ENCODE data around the gene POLR1G.
"Not testable (repeated sequence)": the region's sequence is repeated elsewhere in the genome, so short reads cannot be mapped to it uniquely, and the experiment has no call there.

The POLR1G gene

DNA sequence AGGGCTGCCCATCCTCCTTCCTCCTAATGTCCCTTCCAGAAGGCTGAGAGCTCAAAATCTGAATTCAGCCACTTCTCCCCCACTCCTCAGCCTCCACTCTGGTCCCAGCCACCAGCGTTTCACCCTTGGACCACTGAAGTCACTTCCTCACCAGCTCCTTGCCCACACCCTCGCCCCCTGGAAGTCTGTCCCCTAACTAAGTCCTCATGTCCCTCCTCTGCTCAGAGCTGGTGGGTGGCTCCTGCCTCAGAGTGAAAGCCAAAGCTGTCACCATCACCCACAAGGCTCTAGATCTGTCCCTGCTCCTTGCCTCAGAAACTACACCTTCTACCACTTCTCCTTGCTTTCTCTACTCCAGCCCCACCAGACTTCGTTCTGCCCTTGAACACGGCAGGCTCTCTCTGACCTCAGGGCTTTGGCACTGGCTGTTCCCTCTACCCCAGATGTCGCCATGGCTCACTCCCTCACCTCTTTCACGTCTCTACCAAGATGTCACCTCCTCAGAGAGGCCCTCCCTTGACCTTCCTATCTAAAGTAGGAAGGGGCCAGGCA lies 15.6 kb downstream of the POLR1G start:
- no peak for DNase-seq (ENCODE audit: low read depth in 2 of 2)

DNA sequence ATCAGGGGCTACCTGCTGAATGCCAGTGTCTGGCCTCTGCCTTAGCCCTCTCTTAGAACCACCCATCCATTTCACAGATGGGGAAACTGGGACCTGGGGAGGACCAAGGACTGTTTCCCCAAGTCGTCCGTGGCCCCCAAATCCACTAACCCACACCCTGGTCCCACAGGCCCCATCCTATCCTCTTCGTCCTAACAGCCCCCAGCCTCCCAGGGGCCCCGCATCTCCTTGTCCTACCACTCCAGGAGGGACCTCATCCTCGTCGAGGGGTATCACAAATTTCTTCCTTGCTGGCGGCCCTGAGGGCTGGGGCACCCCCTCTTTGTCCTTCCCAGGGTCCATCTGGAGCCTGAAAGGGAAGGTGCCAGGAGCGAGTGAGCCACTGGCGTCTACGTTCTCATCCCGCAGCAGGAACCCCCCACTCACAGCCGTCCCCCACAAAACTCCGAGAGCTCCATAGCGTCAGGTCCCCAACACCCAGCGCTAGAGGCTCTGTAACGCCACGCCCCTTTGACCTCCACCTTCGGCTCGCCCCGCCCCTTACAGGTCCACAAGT lies 16.7 kb downstream of the POLR1G start:
- peak in 1 of 2 donors; percentile 77 for DNase-seq (ENCODE audit: low read depth in 2 of 2)

DNA sequence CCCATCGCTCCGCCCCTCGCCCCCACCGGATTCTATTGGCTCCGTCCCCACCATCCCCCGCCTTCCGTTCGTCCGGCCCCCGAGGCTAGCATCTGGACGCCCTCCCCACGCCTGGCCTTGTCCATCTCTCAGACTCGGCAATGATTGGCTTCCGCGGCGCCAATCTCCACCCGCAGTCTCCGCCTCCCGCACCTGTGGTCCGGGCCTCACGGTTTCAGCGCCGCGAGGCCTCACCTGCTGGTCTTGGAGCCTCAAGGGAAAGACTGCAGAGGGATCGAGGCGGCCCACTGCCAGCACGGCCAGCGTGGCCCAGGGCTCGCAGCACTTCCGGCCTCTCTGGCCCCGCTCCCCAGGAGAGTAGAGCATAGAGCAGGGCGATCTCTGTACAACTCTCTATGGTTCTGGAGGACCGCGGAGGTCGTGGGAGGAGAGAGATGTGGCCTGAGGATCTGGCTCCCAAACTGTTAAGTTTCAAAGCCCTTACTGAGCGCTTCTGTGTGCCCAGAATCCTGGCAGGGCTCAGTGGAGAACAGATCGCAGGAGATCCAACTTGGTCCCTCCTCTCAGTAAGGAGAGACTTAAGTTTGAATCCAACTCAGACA lies 17.2 kb downstream of the POLR1G start, which contains the start of gene ERCC1:
TSS of gene ERCC1 (minus strand) at position 329 of the 602 bp plus-strand sequence. CDS start 543 bp downstream, outside the sequence.
- DNase-seq (ENCODE audit: low read depth in 2 of 2), result no peak

DNA sequence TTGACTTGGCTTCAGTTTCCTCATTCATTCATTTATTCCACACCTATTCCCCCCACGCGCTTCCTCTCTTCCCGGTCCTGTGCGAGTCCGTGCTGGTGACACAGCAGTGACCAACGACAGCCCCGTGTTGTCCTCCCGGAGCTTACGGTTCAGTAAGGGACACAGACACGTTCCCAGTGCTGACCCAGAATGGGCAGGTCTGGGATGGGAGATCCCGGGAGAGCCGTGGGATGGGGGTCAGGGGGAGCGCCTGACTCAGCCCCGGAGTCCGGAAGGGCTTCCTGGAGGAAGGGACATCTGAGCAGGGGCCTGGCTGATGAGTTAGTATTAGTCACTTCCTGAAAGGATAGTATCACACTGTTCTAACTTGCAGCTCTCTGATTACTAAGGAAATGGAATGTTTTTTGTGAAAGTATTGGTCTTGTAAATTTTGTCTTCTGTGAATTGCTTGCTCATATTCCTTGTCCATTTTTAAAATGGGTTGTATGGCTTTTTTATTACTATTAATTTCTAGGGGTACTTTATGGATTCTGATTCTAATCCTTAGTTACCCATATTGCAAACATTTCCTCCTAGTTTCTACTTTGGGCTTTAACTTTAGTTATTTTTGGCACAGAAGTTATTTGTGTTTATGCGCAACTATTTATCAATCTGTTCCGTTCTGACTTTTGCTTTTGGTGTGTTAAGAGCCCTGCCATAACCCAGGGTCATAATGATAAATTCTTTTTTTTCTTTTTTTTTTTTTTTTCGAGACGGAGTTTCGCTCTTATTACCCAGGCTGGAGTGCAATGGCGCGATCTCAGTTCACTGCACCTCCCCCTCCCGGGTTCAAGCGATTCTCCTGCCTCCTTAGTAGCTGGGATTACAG lies 18.0 kb downstream of the POLR1G start:
- no peak for DNase-seq (ENCODE audit: low read depth in 2 of 2)

DNA sequence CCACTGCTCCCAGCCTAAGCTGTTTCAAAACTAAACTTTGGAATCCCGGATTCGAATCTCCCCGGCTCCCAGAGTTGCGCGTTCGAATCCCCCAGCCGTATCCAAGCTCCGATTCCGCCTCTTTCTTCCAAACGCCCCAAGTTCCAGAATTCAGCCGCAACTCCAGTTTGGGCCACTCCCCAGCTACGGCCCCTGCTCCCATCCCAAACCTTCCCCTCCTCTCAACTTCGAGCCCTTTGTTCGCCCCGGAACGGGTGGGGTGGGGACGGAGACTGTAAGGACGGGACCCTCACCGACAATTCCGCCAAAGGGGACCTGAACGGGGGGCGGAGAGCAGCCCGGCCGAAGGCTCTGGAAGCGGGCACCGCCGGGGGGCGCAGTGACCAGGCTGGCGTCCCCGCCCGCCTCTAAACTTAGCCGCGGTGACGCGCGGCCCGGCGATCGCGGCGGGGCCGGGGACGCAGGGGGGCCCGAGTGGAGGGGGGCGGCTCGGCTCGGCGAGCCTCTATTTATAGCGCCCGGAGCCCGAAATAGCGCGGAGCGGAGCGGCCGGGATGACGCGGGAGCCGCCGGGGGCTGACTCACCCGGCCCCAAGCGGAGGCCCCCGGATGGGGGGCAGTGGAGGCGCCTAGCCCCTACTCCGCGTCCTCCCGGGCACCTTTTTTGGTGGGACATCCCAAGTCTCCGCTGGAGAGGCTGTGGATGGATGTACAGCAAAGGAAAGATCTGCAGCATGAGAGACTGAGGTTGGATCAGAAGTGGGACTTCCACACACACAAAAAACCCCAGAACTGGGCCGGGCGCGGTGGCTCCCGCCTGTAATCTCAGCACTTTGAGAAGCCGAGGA lies 22.2 kb downstream of the POLR1G start:
- no peak for DNase-seq (ENCODE audit: low read depth in 2 of 2)

DNA sequence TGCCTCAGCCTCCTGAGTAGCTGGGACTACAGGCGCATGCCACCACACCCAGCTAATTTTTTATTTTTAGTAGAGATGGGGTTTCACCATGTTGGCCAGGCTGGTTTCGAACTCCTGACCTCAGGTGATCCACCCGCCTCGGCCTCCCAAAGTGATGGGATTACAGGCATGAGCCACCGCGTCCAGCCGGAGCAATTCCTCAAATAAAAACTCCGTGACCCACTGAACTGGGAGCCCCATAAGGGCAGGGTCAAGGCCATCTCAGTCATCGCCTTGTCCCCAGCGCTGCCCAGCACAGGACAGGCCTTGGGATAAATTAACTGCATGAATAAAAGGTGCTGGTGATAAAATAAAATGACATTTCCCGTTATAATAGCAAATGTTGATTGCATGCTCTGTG lies 23.5 kb downstream of the POLR1G start:
- not testable (repeated sequence) for DNase-seq (ENCODE audit: low read depth in 2 of 2)

DNA sequence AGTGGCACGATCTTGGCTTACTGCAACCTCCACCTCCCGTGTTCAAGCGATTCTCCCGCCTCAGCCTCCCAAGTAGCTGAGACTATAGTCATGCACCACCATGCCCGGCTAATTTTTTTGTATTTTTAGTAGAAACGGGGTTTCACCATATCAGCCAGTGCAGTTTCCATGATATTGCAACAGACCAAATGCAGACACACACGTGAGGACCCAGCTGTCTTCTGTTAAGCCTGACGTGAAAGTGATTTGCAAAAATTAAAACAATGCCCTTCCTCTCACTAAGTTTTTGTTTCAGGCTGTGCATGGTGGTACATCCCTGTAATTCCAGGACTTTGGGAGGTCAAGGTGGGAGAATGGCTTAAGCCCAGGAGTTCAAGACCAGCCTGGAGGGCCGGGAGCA lies 24.6 kb downstream of the POLR1G start:
- not testable (repeated sequence) for DNase-seq (ENCODE audit: low read depth in 2 of 2)

DNA sequence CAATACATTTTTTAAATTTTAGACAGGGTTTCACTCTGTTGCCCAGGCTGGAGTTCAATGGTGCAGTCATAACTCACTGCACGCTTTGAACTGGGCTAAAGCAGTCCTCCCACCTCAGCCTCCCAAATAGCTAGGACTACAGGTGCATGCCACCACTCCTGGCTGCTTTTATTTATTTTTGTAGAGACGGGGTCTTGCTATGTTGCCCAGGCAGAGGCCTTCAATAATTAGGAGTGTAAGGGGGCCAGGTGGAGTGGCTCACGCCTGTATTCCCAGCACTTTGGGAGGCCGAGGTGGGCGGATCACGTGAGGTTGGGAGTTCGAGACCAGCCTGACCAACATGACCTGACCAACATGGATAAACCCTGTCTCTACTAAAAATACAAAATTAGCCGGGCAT lies 26.1 kb downstream of the POLR1G start:
- DNase-seq (ENCODE audit: low read depth in 2 of 2), result not testable (repeated sequence)

DNA sequence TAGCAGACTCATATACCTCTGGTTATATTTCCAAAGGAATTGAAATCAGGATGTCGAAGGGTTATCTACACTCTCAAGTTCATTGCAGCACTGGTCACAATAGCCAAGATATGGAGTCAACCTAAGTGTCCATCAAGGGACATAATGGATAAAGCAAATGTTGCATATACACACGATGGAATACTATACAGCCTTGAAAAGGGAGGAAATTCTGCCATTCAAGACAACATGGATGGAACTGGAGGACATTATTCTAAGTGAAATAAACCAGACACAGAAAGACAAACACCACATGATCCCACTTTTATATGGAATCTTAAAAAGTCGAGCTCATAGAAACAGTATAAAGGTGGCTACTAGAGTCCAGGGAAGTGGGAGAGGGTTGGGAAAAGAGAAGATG lies 30.9 kb downstream of the POLR1G start:
- DNase-seq (ENCODE audit: low read depth in 2 of 2), result no peak

DNA sequence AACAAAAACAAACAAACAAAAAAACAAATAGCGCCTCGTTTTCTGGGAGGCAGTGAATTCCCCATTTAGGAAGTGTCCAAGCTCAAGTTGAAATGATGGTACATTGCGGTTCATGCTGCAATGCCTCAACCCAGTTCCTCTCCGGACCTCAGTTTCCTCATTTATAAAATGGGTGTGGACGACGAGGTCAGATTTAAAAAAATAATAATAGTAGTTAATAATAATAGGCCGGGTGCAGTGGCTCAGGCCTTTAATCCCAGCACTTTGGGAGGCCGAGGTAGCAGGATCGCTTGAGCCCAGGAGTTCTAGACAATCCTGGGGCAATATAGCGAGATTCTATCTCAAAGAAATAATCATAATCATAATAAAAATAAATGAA lies 32.7 kb downstream of the POLR1G start:
- no peak for DNase-seq (ENCODE audit: low read depth in 2 of 2)

DNA sequence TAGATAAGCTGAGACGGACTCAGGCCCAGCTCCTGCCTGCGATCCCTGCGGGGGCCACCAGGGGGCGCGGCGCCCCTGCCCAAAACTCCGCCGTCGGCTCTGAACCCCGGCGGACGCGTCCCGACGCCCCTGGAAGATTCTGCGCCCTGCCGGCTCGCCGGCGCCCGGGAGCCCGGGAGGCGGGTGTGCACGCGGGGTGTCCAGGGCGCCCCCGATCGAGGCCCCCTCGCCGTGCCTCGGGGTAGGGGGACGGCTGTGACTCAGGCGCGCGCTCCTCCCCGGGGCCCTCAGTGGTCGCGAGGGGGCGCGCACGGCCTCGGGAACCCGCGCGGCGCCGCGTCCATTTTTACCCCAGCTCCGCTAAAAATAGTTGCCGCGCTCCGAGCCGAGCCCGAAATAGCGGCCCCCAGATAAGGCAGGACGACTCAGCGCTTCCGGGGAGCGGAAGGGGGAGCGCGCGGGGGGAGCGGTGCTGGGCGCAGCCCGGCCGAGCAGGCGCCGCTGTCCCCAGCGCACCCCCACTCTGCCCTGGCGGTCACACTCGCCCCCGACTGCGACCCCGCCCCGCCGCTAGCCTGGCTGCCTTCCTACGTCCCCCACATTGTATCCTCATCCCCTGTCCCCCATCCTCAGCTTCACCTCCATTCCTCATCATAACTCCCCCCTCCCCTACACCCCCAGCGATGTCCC lies 33.3 kb downstream of the POLR1G start:
- peak; percentile 75 to 78 for DNase-seq (ENCODE audit: low read depth in 2 of 2)

DNA sequence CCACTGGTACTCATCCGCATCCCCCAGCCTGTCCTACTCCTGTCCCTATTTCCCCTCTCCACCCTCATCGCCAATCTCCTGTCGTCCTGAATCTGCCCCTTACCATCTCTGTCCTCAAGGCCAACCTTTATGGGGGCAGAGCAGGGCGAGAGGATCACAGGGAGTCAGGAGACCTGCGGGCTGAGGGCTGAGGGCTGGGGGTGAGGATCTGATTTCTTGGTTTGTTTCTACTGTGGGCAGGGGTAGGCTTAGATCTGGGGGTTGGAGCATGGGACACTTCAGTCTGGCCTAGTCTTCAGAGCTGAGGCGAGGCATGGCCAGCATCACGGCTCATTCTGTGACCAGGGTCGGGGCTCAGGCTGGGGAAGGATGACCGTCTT lies 33.8 kb downstream of the POLR1G start:
- DNase-seq (ENCODE audit: low read depth in 2 of 2), result no peak

DNA sequence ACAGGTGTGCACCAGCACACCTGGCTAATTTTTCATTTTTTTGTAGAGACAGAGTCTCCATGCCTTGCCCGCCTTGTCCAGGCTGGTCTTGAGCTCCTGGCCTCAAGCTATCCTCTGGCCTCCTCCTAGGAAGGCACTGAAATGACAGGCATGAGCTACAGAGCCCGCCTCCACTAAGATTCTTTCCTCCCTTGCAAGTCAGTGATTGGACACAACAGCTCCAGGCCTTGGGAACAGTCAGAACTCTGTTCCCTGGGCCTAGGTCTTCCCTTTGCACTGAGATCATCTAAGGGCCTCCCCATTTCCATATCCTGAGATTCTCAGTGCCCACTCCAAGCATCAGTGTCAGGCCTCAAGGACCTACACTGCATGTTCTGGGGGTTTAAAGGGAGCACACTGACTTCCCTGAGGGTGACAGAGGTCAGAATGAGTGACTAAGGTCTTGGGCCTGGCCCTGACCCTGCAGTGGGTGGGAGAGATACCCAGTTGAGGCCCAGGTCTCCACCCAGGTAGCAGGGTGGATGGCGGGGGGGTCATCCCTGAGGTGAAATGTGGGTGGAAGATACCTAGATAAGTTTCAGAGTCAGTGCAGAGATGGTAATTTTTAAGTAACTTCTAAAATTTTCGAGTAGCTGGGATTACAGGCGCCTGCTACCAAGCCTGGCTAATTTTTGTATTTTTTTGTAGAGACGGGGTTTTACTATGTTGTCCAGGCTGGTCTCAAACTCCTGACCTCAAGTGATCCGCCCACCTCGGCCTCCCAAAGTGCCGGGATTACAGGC lies 34.6 kb downstream of the POLR1G start:
- no peak for DNase-seq (ENCODE audit: low read depth in 2 of 2)

DNA sequence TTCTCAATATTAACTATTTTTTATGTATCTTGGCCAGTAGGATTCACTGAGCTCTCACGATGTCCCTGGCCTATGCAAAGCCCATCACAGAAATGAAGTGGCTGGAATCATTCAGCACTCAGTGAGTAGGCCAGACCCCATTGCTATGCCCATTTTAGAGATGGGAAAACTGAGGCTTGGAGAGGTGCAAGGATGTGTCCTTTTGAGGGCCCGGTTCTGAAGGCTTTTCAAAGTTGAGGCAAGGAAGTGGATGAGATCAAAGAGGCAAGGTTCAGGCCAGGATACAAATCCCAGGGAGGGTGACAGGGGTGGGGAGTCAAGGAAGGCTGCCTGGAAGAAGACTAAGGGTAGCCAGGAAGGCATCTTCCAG lies 35.9 kb downstream of the POLR1G start:
- DNase-seq (ENCODE audit: low read depth in 2 of 2), result no peak

DNA sequence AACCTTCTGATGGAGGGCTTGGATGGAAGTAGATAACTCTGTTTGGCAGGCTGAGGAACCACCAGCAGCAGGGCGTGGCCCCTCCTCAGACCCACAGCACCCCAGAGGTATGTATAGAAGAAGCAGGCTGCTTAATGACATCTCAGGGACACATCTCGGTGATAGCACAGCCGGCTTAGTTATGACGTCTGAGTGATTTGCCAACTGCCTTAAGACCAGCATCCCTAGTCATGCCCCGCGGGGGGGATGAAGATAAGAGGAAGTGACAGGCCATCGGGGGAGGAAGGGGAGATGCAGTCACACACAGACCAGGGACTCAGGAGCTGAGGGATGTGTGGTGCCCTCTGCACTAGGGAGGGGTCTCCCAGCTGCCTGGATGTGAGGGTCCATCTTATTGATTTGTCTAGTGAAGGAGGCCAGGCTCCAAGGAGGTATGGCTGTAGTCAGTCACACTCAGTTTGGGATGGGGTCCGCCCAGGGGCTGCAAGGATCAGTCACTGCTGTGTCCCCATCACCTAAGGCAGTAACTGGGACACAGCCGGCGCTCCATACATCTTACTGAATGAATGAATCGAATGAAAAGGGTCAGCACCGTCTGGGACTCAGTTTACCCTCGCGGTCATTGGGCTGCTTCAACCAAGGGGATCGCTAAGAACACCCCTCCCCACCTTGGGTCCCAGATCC lies 36.5 kb downstream of the POLR1G start:
- DNase-seq (ENCODE audit: low read depth in 2 of 2), result no peak

DNA sequence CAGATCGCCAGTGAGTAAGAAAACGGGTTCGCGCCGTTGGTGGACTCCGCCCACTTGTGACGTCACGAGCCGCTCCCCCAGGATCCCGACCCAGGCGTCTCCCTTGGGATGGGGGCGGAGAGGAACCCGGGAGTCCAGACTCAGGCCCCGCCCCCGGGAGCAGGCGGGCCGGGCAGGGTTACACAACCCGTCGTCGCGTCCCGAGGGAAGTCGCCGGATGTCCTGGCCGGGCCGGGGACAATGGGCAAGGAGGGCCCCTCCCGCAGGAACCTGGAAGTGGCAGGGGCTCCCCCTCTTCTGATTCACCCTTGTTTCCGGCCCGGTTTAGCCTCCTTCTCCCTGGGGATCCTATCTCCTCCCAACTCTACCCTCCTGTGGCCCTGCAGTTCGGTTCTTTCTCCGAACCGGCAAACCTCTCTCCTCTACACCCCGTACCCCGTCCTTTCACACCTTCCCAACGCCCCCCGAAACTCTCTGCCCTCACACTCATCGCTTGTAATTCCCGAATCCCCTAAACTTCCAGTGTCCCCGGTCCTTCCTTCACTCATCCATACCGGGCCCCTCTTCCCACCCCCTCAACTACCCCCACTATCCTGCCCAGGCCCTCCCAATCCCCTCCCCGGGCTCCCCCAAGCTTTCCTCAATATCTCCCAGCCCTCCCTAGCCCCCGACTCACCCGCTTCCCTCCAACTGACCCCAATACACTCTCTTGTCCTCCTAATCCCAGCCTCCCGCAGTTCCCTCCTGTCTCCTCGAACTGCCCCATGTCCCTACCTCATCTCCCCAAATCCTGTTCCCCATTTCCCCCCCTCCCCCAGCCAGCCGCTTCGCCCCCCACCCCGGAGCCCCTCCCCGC lies 37.2 kb downstream of the POLR1G start:
- DNase-seq (ENCODE audit: low read depth in 2 of 2), result peak in 1 of 2 donors; percentile 34

DNA sequence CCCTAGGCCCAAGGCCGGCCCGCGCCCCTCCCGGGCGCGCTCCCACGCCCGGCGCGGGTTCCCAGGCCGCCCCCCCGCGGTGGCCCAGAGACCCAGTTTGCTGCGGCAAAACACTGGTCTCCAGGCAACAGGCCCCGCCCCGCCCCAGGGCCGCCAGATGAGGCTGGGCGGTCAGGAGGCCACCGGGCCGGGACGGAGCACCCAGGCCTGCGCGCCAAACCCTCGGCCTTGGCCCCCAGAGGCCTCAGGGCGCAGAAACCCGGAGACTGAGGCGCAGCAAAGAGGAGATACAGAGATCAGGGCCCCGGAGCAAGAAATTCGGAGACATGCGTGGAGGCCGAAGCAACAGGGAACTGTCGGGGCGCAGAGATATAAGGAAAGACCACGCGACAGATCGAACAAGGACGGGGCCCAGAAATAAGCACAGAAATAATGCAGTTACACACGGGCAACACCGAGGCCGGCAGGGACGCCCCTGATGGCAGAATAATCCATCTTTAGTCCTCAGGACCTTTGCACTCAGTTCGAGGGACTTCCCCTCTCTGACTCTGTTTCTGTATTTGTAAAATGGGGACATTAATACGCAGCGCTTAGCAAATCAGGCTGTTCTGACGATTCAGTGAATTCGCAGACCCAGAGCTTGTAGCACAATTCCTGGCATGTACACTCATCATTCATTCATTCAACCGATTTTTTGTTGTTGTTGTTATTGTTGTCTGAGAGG lies 38.0 kb downstream of the POLR1G start:
- DNase-seq (ENCODE audit: low read depth in 2 of 2), result peak; percentile 66 to 68

DNA sequence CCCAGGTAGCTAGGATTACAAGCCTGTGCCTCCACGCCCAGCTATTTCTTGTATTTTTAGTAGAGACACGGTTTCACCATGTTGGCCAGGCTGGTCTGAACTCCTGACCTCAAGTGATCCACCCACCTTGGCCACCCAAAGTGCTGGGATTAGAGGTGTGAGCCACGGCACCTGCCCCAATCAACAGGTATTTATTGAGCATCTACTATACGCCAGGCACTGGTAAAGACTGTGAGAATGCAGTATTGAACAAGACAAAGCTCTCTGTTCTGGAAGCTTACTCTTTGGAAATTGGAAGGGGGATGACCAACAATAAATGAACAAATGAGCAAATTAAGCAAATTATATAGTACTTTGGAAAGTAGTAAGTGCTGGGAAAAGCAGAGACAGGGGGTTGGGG lies 38.7 kb downstream of the POLR1G start:
- no peak for DNase-seq (ENCODE audit: low read depth in 2 of 2)
